ENCODE data around the gene PRM1. TPM values are rescaled to one million over a fixed set of nuclear protein-coding genes. Genes with fewer than 3 reads are reported as not detected.

The PRM1 gene
- total and polyA plus RNA-seq, 8 donors = not detected

DNA sequence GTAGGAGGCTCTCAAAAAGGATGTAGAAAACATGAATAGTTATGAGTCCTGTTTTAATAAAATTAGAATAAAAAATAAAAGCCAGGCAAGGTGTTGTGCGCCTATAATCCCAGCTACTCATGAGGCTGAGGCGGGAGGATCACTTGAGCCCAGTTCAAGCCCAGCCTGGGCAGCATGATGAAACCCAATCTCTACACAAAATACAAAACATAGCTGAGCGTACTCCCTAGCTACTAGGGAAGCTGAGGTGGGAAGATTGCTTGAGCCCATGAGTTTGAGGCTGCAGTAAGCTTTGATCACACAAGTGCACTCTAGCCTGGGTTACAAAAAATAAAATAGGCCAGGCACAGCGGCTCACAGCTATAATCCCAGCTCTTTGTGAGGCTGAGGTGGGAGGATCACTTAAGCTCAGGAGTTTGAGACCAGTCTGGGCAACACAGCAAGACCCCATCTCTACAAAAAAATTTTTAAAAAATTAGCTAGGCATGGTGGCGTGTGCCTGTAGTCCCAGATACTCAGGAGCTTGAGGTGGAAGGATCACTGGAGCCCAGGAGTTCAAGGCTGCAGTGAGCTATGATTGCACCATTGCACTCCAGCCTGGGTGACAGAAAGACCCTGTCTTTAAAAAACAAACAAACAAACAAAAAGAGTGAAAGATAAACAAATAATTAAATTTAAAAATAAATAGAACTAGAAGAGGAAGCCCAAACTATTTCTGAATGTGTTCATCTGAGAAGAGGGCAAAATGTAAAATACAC is 17.2 kb upstream of the PRM1 start:
- intact Hi-C loops (cut with DNase I; ENCODE audit: low total_unique reads) = no loop called here
- Histone ChIP-seq H3K27ac (peak overlapping the region in 4 of 5 donors; percentile 56 to 73 (median 64)), H3K36me3 (no peaks in the 10 kb centered on the region), H3K9me3 (no peaks in the 10 kb centered on the region), H3K27me3 (no peaks in the 10 kb centered on the region), H3K4me1 (peaks cover 20 to 35% (median 30%) of the 10 kb centered on the region in 4 donors), H3K4me3 (no peak overlapping the region)
- 76 to 93% (median 87%) methylated on average over 5 of the region's 5 CpGs for WGBS, 5 donors
- TF ChIP-seq EP300 (IDR thresholded peaks at IDR 0.05) (no peak), CTCF (IDR thresholded peaks at IDR 0.05) (no peak)
- no peak for DNase-seq

GRCh38 chr16:11297492-11298142 is 16.5 kb upstream of the PRM1 start:
- Histone ChIP-seq H3K9me3 (no peaks in the 10 kb centered on the region), H3K27ac (peak overlapping the region; percentile 25 to 73 (median 61)), H3K4me3 (peak overlapping the region; percentile 12 to 27 (median 22)), H3K36me3 (no peaks in the 10 kb centered on the region), H3K27me3 (no peaks in the 10 kb centered on the region), H3K4me1 (peaks cover 16 to 28% (median 25%) of the 10 kb centered on the region in 4 donors)
- no peak for TF ChIP-seq POLR2A (IDR thresholded peaks at IDR 0.05)
- TF ChIP-seq POLR2AphosphoS5 (IDR thresholded peaks at IDR 0.05) = peak; percentile 37 to 86 (median 66)
- peak in 1 of 7 experiments; percentile 43 for TF ChIP-seq CTCF (IDR thresholded peaks at IDR 0.05)
- TF ChIP-seq EP300 (IDR thresholded peaks at IDR 0.05) = no peak
- 6 to 10% (median 7%) methylated on average over 15 to 19 of the region's 19 CpGs for WGBS, 5 donors
- intact Hi-C loops (cut with DNase I; ENCODE audit: low total_unique reads) = no loop called here
- DNase-seq = peak; percentile 91 to 92

GRCh38 chr16:11296706-11297491 is 15.8 kb upstream of the PRM1 start:
- TF ChIP-seq POLR2AphosphoS5 (IDR thresholded peaks at IDR 0.05) (no peak), POLR2A (IDR thresholded peaks at IDR 0.05) (no peak), CTCF (IDR thresholded peaks at IDR 0.05) (no peak), EP300 (IDR thresholded peaks at IDR 0.05) (no peak)
- 20 to 38% (median 26%) methylated on average over 9 to 10 of the region's 10 CpGs for WGBS, 5 donors
- Histone ChIP-seq H3K27me3 (no peaks in the 10 kb centered on the region), H3K4me1 (peaks cover 16 to 28% (median 25%) of the 10 kb centered on the region in 4 donors), H3K36me3 (no peaks in the 10 kb centered on the region), H3K27ac (peak overlapping the region; percentile 25 to 73 (median 61)), H3K9me3 (no peaks in the 10 kb centered on the region), H3K4me3 (peak overlapping the region in 2 of 4 donors; percentile 12 to 27)
- DNase-seq = peak; percentile 58 to 68
- intact Hi-C loops (cut with DNase I; ENCODE audit: low total_unique reads) = no loop called here

- H3K27ac ChIP-seq = peak overlapping the region in 4 of 5 donors; percentile 56 to 73 (median 64)
Measured at GRCh38 chr16:11296351-11296705, 15.2 kb upstream of the PRM1 start.

More at GRCh38 chr16:11296351-11296705, 15.2 kb upstream of the PRM1 start:
- no peak for DNase-seq
- Histone ChIP-seq H3K36me3 (no peaks in the 10 kb centered on the region), H3K9me3 (no peaks in the 10 kb centered on the region), H3K4me1 (peaks cover 16 to 28% (median 25%) of the 10 kb centered on the region in 4 donors), H3K27me3 (no peaks in the 10 kb centered on the region), H3K4me3 (no peak overlapping the region)
- intact Hi-C loops (cut with DNase I; ENCODE audit: low total_unique reads) = no loop called here
- WGBS, 5 donors = 56 to 74% (median 66%) methylated on average over 3 of the region's 3 CpGs
- TF ChIP-seq POLR2A (IDR thresholded peaks at IDR 0.05) (no peak), CTCF (IDR thresholded peaks at IDR 0.05) (no peak), POLR2AphosphoS5 (IDR thresholded peaks at IDR 0.05) (no peak), EP300 (IDR thresholded peaks at IDR 0.05) (no peak)
